Parathyroid adenoma (tissue), 2 donors: ENCODE measurements around the gene MDP1.

Experiments
- H2AFZ ChIP-seq: fragments of 300-600 bp; sonication (generic); one replicate; pipeline ENCODE4 v1.7.0; 2017; ENCODE audit warnings: antibody characterized with exemption, mild to moderate bottlenecking
- H3K27ac ChIP-seq: fragments of 300-600 bp; sonication (generic); one replicate; pipeline ENCODE4 v1.7.0; 2017
- H3K27me3 ChIP-seq: fragments of 300-600 bp; sonication (generic); one replicate; pipeline ENCODE4 v1.7.0; 2017; ENCODE audit warnings: low read length; ENCODE audit not compliant: control insufficient read depth, insufficient read depth
- H3K36me3 ChIP-seq: fragments of 300-600 bp; sonication (generic); one replicate; pipeline ENCODE4 v1.7.0; 2017; ENCODE audit warnings: low read length; ENCODE audit not compliant: control insufficient read depth, insufficient read depth
- H3K4me1 ChIP-seq: fragments of 300-600 bp; sonication (generic); one replicate; pipeline ENCODE4 v1.7.0; 2017; ENCODE audit warnings: control low read depth
- H3K4me2 ChIP-seq: fragments of 300-600 bp; sonication (generic); one replicate; pipeline ENCODE4 v1.7.0; 2017; ENCODE audit warnings: low read length
- H3K4me3 ChIP-seq: fragments of 300-600 bp; sonication (generic); one replicate; pipeline ENCODE4 v1.7.0; 2017; ENCODE audit warnings: low read depth, low read length
- H3K79me2 ChIP-seq: fragments of 300-600 bp; sonication (generic); one replicate; pipeline ENCODE4 v1.7.0; 2017; ENCODE audit warnings: control low read depth
- H3K9ac ChIP-seq: fragments of 300-600 bp; sonication (generic); one replicate; pipeline ENCODE4 v1.7.0; 2017; ENCODE audit warnings: mild to moderate bottlenecking
- H3K9me3 ChIP-seq: fragments of 300-600 bp; sonication (generic); one replicate; pipeline ENCODE4 v1.7.0; 2017; ENCODE audit warnings: low read length; ENCODE audit not compliant: control insufficient read depth
- TF ChIP-seq, protein P1 (sequence below): fragments of 300-600 bp; sonication (generic); IDR thresholded peaks from one replicate; pipeline ENCODE4 v1.7.0; 2017; ENCODE audit warnings: antibody characterized with exemption, mild to moderate bottlenecking
- donor health status: primary hyperparathyroidism.

Gene MDP1

GRCh38 chr14:24232645-24233537 lies 17.0 kb upstream of the MDP1 start, which contains the start of gene GMPR2:
GMPR2 (plus strand) TSS chr14:24232929; CDS start chr14:24233254, 325 bp downstream.
- Histone ChIP-seq H3K36me3 (no peaks in the 10 kb centered on the region), H3K4me3 (peak within 1 kb of the TSS; percentile 100), H2AFZ (peak within 1 kb of the TSS; percentile 68), H3K79me2 (peaks cover 11% of the 10 kb centered on the region), H3K9me3 (no peaks in the 10 kb centered on the region), H3K9ac (peak within 1 kb of the TSS; percentile 68), H3K27ac (peak within 1 kb of the TSS; percentile 98), H3K4me2 (peak within 1 kb of the TSS; percentile 98), H3K27me3 (no peaks in the 10 kb centered on the region), H3K4me1 (peaks cover 51% of the 10 kb centered on the region)
- TF ChIP-seq, protein P1, sequence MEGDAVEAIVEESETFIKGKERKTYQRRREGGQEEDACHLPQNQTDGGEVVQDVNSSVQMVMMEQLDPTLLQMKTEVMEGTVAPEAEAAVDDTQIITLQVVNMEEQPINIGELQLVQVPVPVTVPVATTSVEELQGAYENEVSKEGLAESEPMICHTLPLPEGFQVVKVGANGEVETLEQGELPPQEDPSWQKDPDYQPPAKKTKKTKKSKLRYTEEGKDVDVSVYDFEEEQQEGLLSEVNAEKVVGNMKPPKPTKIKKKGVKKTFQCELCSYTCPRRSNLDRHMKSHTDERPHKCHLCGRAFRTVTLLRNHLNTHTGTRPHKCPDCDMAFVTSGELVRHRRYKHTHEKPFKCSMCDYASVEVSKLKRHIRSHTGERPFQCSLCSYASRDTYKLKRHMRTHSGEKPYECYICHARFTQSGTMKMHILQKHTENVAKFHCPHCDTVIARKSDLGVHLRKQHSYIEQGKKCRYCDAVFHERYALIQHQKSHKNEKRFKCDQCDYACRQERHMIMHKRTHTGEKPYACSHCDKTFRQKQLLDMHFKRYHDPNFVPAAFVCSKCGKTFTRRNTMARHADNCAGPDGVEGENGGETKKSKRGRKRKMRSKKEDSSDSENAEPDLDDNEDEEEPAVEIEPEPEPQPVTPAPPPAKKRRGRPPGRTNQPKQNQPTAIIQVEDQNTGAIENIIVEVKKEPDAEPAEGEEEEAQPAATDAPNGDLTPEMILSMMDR = peak; percentile 5

DNA sequence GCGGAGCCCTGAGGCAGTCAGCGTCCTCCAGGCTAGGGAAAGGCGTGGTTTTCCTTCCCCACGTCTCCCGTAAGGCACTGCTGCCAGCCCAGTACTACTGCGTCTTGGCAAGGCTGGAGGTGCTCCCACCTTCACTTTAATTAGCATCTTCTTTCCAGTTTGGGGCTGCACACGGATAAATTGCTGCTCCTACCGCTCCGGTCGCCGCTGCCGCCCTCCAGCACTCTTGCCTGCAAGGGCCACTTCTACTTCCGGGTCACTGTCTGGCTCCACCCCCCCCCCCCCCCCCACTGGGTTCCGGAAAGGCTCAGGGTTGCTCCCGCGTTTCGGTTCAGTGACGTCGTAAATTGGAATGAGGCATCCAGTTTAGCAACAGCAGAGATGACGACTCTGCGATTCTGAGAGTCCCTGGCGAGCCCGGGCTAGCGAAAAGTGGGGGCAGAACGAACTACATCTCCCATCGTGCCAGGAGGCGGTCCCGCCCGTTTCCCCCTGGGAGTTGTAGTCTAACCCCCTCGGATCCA lies 16.3 kb upstream of the MDP1 start, which contains the start of gene NEDD8:
Gene NEDD8 (minus strand): TSS at position 247 of the 524 bp plus-strand sequence. CDS start 100 bp downstream, at position 147.
- Histone ChIP-seq H3K27ac (peak within 1 kb of the TSS; percentile 98), H3K9ac (peak within 1 kb of the TSS; percentile 68), H3K27me3 (no peaks in the 10 kb centered on the region), H3K36me3 (no peaks in the 10 kb centered on the region), H3K4me2 (peak within 1 kb of the TSS; percentile 98), H3K4me3 (peak within 1 kb of the TSS; percentile 100), H2AFZ (peak within 1 kb of the TSS; percentile 68), H3K9me3 (no peaks in the 10 kb centered on the region), H3K4me1 (peaks cover 44% of the 10 kb centered on the region), H3K79me2 (peaks cover 16% of the 10 kb centered on the region)
- TF ChIP-seq, protein P1 = no peak

DNA sequence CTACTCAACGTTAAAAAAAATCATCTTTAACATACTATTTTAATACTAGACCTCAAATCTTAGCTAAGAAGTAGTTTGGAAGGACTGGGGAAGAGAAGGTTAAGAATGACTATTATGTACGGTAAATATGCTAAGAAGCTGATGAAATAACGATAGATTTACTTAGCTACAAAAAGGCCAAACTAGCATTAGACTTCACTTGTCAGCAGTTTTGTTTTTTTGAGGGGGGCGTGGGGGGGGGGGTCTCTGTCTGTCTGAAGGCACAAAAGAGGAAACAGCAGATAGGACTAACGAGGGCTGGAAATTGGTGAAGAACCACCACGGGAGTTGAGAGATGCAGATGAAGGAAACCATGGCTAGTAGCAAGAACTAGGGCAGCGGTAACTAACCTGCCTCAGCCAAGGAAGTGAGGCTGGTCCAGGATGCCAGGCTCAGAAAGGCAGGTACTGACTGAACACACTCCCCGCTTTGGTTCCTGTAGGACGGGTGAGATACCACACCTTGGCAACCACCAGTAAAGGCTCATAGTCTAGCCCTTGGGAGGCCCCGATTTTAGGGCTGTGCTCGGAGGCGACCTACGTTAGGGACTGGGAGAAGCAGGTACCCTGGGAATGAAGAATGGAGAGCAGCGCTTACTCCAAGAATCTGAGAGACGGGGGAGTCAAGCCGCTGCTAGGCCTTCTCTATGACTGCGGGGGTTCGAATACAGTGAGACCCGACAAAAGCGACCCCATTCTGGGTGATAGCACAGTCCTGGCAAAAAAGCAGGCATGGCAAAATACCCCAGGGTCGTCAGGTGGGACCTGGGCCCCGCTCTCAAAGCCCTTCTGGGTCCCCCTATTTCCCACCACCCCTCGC lies 15.6 kb upstream of the MDP1 start:
- Histone ChIP-seq H3K4me3 (peak overlapping the region; percentile 100), H3K4me2 (peak overlapping the region; percentile 89), H3K27ac (peak overlapping the region; percentile 98), H3K4me1 (peaks cover 37% of the 10 kb centered on the region), H2AFZ (peak overlapping the region; percentile 68), H3K27me3 (no peaks in the 10 kb centered on the region), H3K79me2 (peaks cover 18% of the 10 kb centered on the region), H3K9ac (peak overlapping the region; percentile 68), H3K36me3 (no peaks in the 10 kb centered on the region), H3K9me3 (no peaks in the 10 kb centered on the region)
- TF ChIP-seq, protein P1 = no peak

GRCh38 chr14:24228902-24229301 lies 13.0 kb upstream of the MDP1 start:
- Histone ChIP-seq H2AFZ (no peak overlapping the region), H3K4me1 (peaks cover 15% of the 10 kb centered on the region), H3K27me3 (no peaks in the 10 kb centered on the region), H3K9me3 (no peaks in the 10 kb centered on the region), H3K36me3 (no peaks in the 10 kb centered on the region), H3K79me2 (peaks cover 34% of the 10 kb centered on the region), H3K9ac (no peak overlapping the region), H3K4me2 (no peak overlapping the region), H3K27ac (no peak overlapping the region), H3K4me3 (no peak overlapping the region)
- TF ChIP-seq, protein P1 = no peak
